22Rv1 (cell line): ENCODE measurements around the gene HPSE2.

Experiments used
- CTCF ChIP-seq: fragments of 450-650 bp; IDR thresholded peaks from 2 replicates; pipeline ENCODE4 v1.5.1; 2017; ENCODE audit warnings: mild to moderate bottlenecking
- ZFX ChIP-seq: fragments of 450-650 bp; IDR thresholded peaks from 2 replicates; pipeline ENCODE4 v1.6.1; 2017; ENCODE audit warnings: antibody characterized with exemption, borderline replicate concordance

- TF ChIP-seq ZFX = no peak
- TF ChIP-seq CTCF = no peak
Observed at GRCh38 chr10:98920807-98921206, 314.8 kb downstream of the HPSE2 start.
